PC-9 (cell line): Measurements from ENCODE around the gene CHST11.

ENCODE experiments used
- EZH2 ChIP-seq: fragments of 200-600 bp; sonication (generic); IDR thresholded peaks from 2 replicates; pipeline ENCODE4 v1.8.0; 2017; ENCODE audit warnings: antibody characterized with exemption, low read depth
- TF ChIP-seq, protein P1 (sequence below): fragments of 200-600 bp; sonication (generic); conservative IDR thresholded peaks from 2 replicates; pipeline ENCODE4 v1.6.1; 2017; ENCODE audit warnings: mixed run types, antibody characterized with exemption, mild to moderate bottlenecking, moderate library complexity

DNA sequence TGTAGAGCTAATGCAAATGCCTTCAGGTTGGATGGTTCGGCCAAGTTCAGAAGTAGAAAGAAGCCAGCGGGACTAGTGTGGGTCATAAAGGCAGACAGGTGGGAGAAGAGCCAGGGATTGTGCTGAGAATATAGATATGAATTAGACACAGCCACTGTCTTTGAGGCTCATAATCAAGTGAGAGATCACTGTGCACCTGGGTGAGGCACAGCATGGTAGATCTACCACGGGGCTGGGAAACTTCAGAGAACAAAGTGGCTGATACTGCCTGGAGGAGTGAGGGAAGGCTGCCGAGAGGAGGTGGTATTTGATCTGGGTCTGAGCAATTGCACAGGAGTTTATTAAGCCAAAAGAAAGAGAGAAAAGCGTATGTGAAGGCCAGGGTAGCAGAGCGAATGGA lies 40.6 kb upstream of the CHST11 start:
- TF ChIP-seq EZH2, result no peak
- TF ChIP-seq, protein P1, sequence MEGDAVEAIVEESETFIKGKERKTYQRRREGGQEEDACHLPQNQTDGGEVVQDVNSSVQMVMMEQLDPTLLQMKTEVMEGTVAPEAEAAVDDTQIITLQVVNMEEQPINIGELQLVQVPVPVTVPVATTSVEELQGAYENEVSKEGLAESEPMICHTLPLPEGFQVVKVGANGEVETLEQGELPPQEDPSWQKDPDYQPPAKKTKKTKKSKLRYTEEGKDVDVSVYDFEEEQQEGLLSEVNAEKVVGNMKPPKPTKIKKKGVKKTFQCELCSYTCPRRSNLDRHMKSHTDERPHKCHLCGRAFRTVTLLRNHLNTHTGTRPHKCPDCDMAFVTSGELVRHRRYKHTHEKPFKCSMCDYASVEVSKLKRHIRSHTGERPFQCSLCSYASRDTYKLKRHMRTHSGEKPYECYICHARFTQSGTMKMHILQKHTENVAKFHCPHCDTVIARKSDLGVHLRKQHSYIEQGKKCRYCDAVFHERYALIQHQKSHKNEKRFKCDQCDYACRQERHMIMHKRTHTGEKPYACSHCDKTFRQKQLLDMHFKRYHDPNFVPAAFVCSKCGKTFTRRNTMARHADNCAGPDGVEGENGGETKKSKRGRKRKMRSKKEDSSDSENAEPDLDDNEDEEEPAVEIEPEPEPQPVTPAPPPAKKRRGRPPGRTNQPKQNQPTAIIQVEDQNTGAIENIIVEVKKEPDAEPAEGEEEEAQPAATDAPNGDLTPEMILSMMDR, result no peak
